Measurements from ENCODE around the gene FBXW4. TPM values are rescaled to one million over a fixed set of nuclear protein-coding genes. Genes with fewer than 3 reads are reported as not detected.

The FBXW4 gene
- total RNA-seq, 1 donor from 2014 or later, result 24.4 TPM

- TF ChIP-seq, protein P1, sequence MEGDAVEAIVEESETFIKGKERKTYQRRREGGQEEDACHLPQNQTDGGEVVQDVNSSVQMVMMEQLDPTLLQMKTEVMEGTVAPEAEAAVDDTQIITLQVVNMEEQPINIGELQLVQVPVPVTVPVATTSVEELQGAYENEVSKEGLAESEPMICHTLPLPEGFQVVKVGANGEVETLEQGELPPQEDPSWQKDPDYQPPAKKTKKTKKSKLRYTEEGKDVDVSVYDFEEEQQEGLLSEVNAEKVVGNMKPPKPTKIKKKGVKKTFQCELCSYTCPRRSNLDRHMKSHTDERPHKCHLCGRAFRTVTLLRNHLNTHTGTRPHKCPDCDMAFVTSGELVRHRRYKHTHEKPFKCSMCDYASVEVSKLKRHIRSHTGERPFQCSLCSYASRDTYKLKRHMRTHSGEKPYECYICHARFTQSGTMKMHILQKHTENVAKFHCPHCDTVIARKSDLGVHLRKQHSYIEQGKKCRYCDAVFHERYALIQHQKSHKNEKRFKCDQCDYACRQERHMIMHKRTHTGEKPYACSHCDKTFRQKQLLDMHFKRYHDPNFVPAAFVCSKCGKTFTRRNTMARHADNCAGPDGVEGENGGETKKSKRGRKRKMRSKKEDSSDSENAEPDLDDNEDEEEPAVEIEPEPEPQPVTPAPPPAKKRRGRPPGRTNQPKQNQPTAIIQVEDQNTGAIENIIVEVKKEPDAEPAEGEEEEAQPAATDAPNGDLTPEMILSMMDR (IDR thresholded peaks at IDR 0.05; ENCODE audit: insufficient read depth, low read length, poor library complexity, severe bottlenecking), result peak; percentile 70
- Histone ChIP-seq H3K4me3 (ENCODE audit: low read depth, low read length) (peak overlapping the region; percentile 47), H3K27me3 (ENCODE audit: control insufficient read depth, insufficient read depth, low read length) (peaks cover 74% of the 10 kb centered on the region), H3K36me3 (ENCODE audit: control insufficient read depth, insufficient read depth, low read length) (no peaks in the 10 kb centered on the region)
- no peak for DNase-seq (ENCODE audit: low read depth)
Measured at GRCh38 chr10:101569622-101570427, 125.1 kb downstream of the FBXW4 start.

DNA sequence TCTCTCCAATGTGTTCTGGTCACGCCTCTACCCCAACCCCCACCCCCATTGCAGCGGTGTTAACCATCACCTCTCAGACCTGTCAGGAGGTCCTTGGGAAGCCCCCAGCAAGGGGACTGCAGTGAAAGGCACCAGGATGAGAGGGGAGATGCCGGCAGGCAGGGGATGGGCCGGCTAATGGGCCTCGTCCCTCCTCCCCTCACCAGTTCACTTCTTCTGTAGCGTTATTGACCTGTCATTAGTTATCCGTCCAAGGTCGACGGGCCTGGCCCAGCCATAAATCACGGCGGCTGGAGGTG, 125.7 kb downstream of the FBXW4 start:
- Histone ChIP-seq H3K36me3 (ENCODE audit: control insufficient read depth, insufficient read depth, low read length) (no peaks in the 10 kb centered on the region), H3K27me3 (ENCODE audit: control insufficient read depth, insufficient read depth, low read length) (peaks cover 79% of the 10 kb centered on the region), H3K4me3 (ENCODE audit: low read depth, low read length) (no peak overlapping the region)
- TF ChIP-seq, protein P1 (IDR thresholded peaks at IDR 0.05; ENCODE audit: insufficient read depth, low read length, poor library complexity, severe bottlenecking), result no peak
- no peak for DNase-seq (ENCODE audit: low read depth)

DNA sequence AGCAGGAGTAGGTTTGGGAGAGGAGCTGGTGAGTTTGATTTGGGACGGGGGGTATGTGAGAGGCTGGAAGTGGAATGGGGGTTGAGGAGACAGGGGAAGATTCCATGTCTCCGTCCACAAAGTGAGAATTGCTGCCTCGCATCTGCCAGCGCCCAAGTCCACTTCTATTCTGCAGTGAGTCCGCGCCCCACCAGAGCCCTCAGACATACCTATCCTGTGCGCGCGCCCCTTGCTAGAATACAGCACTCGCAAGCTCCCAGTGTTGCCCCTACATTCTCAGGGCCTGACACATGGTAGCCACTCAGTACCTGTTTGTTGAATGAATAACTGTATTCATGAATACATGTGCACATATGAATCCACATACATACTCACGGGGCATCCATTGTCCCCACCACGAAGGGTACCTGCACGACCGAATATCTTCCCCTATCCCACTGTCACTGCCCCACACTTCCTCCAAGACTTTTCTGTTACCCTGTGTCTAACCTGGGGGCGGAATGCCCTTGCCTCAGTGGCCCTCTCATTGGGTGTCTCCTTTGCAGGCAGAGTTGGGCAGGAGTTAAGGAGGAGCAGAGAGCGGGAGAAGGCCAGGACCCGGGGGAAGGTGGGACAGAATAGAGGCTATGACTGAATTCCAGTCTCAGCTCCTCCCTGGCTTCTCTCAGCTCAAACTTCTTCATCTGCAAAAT, 126.8 kb downstream of the FBXW4 start:
- DNase-seq (ENCODE audit: low read depth), result no peak
- Histone ChIP-seq H3K4me3 (ENCODE audit: low read depth, low read length) (no peak overlapping the region), H3K36me3 (ENCODE audit: control insufficient read depth, insufficient read depth, low read length) (no peaks in the 10 kb centered on the region), H3K27me3 (ENCODE audit: control insufficient read depth, insufficient read depth, low read length) (peaks cover 73% of the 10 kb centered on the region)
- TF ChIP-seq, protein P1 (IDR thresholded peaks at IDR 0.05; ENCODE audit: insufficient read depth, low read length, poor library complexity, severe bottlenecking), result no peak

GRCh38 chr10:101567165-101568006, 127.6 kb downstream of the FBXW4 start:
- no peak overlapping the region for H3K4me3 ChIP-seq (ENCODE audit: low read depth, low read length)
- DNase-seq (ENCODE audit: low read depth), result no peak
- no peaks in the 10 kb centered on the region for H3K36me3 ChIP-seq (ENCODE audit: control insufficient read depth, insufficient read depth, low read length)
- peaks cover 74% of the 10 kb centered on the region for H3K27me3 ChIP-seq (ENCODE audit: control insufficient read depth, insufficient read depth, low read length)
- TF ChIP-seq, protein P1 (IDR thresholded peaks at IDR 0.05; ENCODE audit: insufficient read depth, low read length, poor library complexity, severe bottlenecking), result no peak

GRCh38 chr10:101566333-101567164, 128.4 kb downstream of the FBXW4 start:
- TF ChIP-seq, protein P1 (IDR thresholded peaks at IDR 0.05; ENCODE audit: insufficient read depth, low read length, poor library complexity, severe bottlenecking), result no peak
- Histone ChIP-seq H3K36me3 (ENCODE audit: control insufficient read depth, insufficient read depth, low read length) (no peaks in the 10 kb centered on the region), H3K27me3 (ENCODE audit: control insufficient read depth, insufficient read depth, low read length) (peaks cover 70% of the 10 kb centered on the region), H3K4me3 (ENCODE audit: low read depth, low read length) (no peak overlapping the region)
- DNase-seq (ENCODE audit: low read depth), result no peak

Data from kidney epithelial cell (primary cell).